SJSA1 (cell line): ENCODE data around the gene PGPEP1. TPM values are rescaled to one million over a fixed set of nuclear protein-coding genes. Genes with fewer than 3 reads are reported as not detected.

Source experiments
- total RNA-seq: library from RNA; depleted of rRNA; stranded (reverse); fragments of >200 nt; shearing (Covaris generic); gene quantifications from 2 replicates; pipeline ENCODE4 v1.2.3, GENCODE V29; 2014; rRNA removed

Gene PGPEP1
- total RNA-seq, 1 experiment from 2014 or later: 5.7 TPM

Other genes starting within 250 kb of the PGPEP1 start
- gene MAST3, start 242.8 kb upstream of the PGPEP1 start, total RNA-seq: 1.2 and 2.3 TPM in 2 replicates
- gene PIK3R2, start 187.4 kb upstream of the PGPEP1 start, total RNA-seq: 24.2 and 35.0 TPM in 2 replicates
- 2.7 TPM in 1 of 2 replicates, not detected in the other for gene IFI30, start 166.8 kb upstream of the PGPEP1 start, total RNA-seq
- gene MPV17L2, start 147.4 kb upstream of the PGPEP1 start, total RNA-seq: 42.3 and 52.0 TPM in 2 replicates
- gene RAB3A, start 136.6 kb upstream of the PGPEP1 start, total RNA-seq: 1.2 and 3.4 TPM in 2 replicates
- not detected in 2 replicates for gene PDE4C, start 114.2 kb upstream of the PGPEP1 start, total RNA-seq
- gene IQCN, start 66.1 kb upstream of the PGPEP1 start, total RNA-seq: 0.13 and 0.22 TPM in 2 replicates
- gene JUND, start 59.0 kb upstream of the PGPEP1 start, total RNA-seq: 17.2 and 69.6 TPM in 2 replicates
- 395 and 478 TPM in 2 replicates for gene LSM4, start 17.5 kb upstream of the PGPEP1 start, total RNA-seq
- gene GDF15, start 45.6 kb downstream of the PGPEP1 start, total RNA-seq: 12.4 and 21.9 TPM in 2 replicates
- gene LRRC25, start 57.0 kb downstream of the PGPEP1 start, total RNA-seq: not detected in 2 replicates
- gene SSBP4, start 78.8 kb downstream of the PGPEP1 start, total RNA-seq: 18.9 and 43.4 TPM in 2 replicates
- gene ISYNA1, start 97.5 kb downstream of the PGPEP1 start, total RNA-seq: 2.0 and 5.4 TPM in 2 replicates
- 14.3 and 14.8 TPM in 2 replicates for gene ELL, start 181.5 kb downstream of the PGPEP1 start, total RNA-seq
- 212 and 288 TPM in 2 replicates for gene FKBP8, start 203.0 kb downstream of the PGPEP1 start, total RNA-seq
- 88.0 and 89.8 TPM in 2 replicates for gene KXD1, start 217.3 kb downstream of the PGPEP1 start, total RNA-seq
- 745 and 1,061 TPM in 2 replicates for gene UBA52, start 231.3 kb downstream of the PGPEP1 start, total RNA-seq
- 84.0 and 198 TPM in 2 replicates for gene REX1BD, start 248.2 kb downstream of the PGPEP1 start, total RNA-seq